ENCODE results near the gene C1orf74.

DNA sequence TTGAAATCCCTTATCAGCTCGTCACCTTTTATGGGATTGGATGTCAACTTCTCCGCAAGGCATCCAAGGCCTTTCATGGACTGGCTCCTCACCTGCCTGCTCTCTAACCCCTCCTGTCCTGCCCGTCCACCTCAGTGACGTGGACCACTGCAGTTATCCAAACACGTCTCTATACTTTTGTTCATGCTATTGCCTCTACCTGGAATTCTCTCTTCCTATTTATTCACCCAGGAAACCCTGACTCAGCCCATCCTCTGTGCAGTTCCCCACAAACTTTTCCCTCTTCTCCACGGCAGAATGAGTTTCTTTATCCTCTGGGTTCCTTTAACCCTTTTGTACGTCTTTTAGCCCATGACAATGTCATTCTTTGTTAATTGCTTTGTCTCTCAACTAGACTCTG lies 38.3 kb upstream of the C1orf74 start:
- TF ChIP-seq, protein P1, sequence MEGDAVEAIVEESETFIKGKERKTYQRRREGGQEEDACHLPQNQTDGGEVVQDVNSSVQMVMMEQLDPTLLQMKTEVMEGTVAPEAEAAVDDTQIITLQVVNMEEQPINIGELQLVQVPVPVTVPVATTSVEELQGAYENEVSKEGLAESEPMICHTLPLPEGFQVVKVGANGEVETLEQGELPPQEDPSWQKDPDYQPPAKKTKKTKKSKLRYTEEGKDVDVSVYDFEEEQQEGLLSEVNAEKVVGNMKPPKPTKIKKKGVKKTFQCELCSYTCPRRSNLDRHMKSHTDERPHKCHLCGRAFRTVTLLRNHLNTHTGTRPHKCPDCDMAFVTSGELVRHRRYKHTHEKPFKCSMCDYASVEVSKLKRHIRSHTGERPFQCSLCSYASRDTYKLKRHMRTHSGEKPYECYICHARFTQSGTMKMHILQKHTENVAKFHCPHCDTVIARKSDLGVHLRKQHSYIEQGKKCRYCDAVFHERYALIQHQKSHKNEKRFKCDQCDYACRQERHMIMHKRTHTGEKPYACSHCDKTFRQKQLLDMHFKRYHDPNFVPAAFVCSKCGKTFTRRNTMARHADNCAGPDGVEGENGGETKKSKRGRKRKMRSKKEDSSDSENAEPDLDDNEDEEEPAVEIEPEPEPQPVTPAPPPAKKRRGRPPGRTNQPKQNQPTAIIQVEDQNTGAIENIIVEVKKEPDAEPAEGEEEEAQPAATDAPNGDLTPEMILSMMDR (IDR thresholded peaks at IDR 0.05; ENCODE audit: insufficient read depth, low read length): no peak
- TF ChIP-seq, protein P2, sequence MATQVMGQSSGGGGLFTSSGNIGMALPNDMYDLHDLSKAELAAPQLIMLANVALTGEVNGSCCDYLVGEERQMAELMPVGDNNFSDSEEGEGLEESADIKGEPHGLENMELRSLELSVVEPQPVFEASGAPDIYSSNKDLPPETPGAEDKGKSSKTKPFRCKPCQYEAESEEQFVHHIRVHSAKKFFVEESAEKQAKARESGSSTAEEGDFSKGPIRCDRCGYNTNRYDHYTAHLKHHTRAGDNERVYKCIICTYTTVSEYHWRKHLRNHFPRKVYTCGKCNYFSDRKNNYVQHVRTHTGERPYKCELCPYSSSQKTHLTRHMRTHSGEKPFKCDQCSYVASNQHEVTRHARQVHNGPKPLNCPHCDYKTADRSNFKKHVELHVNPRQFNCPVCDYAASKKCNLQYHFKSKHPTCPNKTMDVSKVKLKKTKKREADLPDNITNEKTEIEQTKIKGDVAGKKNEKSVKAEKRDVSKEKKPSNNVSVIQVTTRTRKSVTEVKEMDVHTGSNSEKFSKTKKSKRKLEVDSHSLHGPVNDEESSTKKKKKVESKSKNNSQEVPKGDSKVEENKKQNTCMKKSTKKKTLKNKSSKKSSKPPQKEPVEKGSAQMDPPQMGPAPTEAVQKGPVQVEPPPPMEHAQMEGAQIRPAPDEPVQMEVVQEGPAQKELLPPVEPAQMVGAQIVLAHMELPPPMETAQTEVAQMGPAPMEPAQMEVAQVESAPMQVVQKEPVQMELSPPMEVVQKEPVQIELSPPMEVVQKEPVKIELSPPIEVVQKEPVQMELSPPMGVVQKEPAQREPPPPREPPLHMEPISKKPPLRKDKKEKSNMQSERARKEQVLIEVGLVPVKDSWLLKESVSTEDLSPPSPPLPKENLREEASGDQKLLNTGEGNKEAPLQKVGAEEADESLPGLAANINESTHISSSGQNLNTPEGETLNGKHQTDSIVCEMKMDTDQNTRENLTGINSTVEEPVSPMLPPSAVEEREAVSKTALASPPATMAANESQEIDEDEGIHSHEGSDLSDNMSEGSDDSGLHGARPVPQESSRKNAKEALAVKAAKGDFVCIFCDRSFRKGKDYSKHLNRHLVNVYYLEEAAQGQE (IDR thresholded peaks at IDR 0.05; ENCODE audit: insufficient replicate concordance, low read depth): no peak

Data from HL-60 (cell line).